Measurements from ENCODE around the gene PPP1R1C.

- TF ChIP-seq, protein P1, sequence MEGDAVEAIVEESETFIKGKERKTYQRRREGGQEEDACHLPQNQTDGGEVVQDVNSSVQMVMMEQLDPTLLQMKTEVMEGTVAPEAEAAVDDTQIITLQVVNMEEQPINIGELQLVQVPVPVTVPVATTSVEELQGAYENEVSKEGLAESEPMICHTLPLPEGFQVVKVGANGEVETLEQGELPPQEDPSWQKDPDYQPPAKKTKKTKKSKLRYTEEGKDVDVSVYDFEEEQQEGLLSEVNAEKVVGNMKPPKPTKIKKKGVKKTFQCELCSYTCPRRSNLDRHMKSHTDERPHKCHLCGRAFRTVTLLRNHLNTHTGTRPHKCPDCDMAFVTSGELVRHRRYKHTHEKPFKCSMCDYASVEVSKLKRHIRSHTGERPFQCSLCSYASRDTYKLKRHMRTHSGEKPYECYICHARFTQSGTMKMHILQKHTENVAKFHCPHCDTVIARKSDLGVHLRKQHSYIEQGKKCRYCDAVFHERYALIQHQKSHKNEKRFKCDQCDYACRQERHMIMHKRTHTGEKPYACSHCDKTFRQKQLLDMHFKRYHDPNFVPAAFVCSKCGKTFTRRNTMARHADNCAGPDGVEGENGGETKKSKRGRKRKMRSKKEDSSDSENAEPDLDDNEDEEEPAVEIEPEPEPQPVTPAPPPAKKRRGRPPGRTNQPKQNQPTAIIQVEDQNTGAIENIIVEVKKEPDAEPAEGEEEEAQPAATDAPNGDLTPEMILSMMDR (IDR thresholded peaks at IDR 0.05) = no peak
- TF ChIP-seq POLR2A (IDR thresholded peaks at IDR 0.05) (no peak), POLR2AphosphoS5 (IDR thresholded peaks at IDR 0.05) (no peak), EP300 (IDR thresholded peaks at IDR 0.05) (no peak)
Measured at GRCh38 chr2:182068811-182069210, 83.2 kb downstream of the PPP1R1C start.
